ENCODE data around the gene CAMK2D. TPM values are rescaled to one million over a fixed set of nuclear protein-coding genes. Genes with fewer than 3 reads are reported as not detected.

Gene CAMK2D
- total and polyA plus RNA-seq, 2 experiments from 2014 or later = 36.8 to 99.1 TPM

- TF ChIP-seq, protein P1, sequence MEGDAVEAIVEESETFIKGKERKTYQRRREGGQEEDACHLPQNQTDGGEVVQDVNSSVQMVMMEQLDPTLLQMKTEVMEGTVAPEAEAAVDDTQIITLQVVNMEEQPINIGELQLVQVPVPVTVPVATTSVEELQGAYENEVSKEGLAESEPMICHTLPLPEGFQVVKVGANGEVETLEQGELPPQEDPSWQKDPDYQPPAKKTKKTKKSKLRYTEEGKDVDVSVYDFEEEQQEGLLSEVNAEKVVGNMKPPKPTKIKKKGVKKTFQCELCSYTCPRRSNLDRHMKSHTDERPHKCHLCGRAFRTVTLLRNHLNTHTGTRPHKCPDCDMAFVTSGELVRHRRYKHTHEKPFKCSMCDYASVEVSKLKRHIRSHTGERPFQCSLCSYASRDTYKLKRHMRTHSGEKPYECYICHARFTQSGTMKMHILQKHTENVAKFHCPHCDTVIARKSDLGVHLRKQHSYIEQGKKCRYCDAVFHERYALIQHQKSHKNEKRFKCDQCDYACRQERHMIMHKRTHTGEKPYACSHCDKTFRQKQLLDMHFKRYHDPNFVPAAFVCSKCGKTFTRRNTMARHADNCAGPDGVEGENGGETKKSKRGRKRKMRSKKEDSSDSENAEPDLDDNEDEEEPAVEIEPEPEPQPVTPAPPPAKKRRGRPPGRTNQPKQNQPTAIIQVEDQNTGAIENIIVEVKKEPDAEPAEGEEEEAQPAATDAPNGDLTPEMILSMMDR (IDR thresholded peaks at IDR 0.05; ENCODE audit: poor library complexity) = no peak
- TF ChIP-seq EZH2 (IDR thresholded peaks at IDR 0.05; ENCODE audit: borderline replicate concordance) (no peak), EZH2phosphoT487 (IDR thresholded peaks at IDR 0.05; ENCODE audit: low read depth, severe bottlenecking, unreplicated experiment) (no peak)
- no peak for DNase-seq (ENCODE audit: low spot score)
- no peaks in the 10 kb centered on the region for H3K9me2 ChIP-seq (replicated peaks; ENCODE audit: insufficient read depth)
- no peaks in the 10 kb centered on the region for H3K36me3 ChIP-seq (replicated peaks; ENCODE audit: insufficient read depth, low read depth)
- peaks cover 24% of the 10 kb centered on the region for H3K4me1 ChIP-seq (ENCODE audit: insufficient read depth)
- H3K9me3 ChIP-seq (ENCODE audit: low read depth) = no peaks in the 10 kb centered on the region
- WGBS (ENCODE audit: low lambda C conversion rate, missing lambda C conversion rate) = 78% methylated on average over 2 of the region's 2 CpGs
- H3K79me2 ChIP-seq = no peaks in the 10 kb centered on the region
- H3K27me3 ChIP-seq = no peaks in the 10 kb centered on the region
- H3K4me3 ChIP-seq = no peak overlapping the region
- no peaks in the 10 kb centered on the region for H4K20me1 ChIP-seq (ENCODE audit: insufficient read depth, poor library complexity, severe bottlenecking)
- H3K4me2 ChIP-seq = peak overlapping the region; percentile 23
- peak overlapping the region; percentile 85 for H3K27ac ChIP-seq
- no peak overlapping the region for H2AFZ ChIP-seq
Observed at GRCh38 chr4:113467581-113467980, 294.0 kb downstream of the CAMK2D start.

DNA sequence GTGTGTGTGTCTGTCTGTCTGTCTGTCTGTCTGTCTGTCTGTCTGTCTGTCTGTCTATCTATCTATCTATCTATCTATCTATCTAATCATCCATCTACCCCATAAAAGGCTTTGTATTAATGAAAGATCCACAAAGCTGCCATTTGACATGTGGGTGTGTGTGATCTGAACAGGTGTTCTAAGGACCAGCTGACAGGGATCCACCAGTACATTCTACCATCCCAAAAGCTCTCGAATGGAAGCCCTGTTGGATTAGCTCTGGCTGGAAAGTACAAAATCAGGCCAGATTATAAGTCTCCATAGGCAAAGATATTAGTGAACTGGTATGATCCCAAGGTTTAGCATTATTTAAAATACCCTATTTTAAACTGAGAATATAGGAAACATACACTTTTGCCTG is 299.3 kb downstream of the CAMK2D start:
- WGBS (ENCODE audit: low lambda C conversion rate, missing lambda C conversion rate) = 97% methylated on average over 1 of the region's 1 CpG
- H4K20me1 ChIP-seq (ENCODE audit: insufficient read depth, poor library complexity, severe bottlenecking) = no peaks in the 10 kb centered on the region
- no peaks in the 10 kb centered on the region for H3K79me2 ChIP-seq
- no peak for DNase-seq (ENCODE audit: low spot score)
- TF ChIP-seq EZH2 (IDR thresholded peaks at IDR 0.05; ENCODE audit: borderline replicate concordance) (no peak), EZH2phosphoT487 (IDR thresholded peaks at IDR 0.05; ENCODE audit: low read depth, severe bottlenecking, unreplicated experiment) (no peak)
- TF ChIP-seq, protein P1 (IDR thresholded peaks at IDR 0.05; ENCODE audit: poor library complexity) = no peak
- no peaks in the 10 kb centered on the region for H3K27me3 ChIP-seq
- H3K9me2 ChIP-seq (replicated peaks; ENCODE audit: insufficient read depth) = no peaks in the 10 kb centered on the region
- no peaks in the 10 kb centered on the region for H3K36me3 ChIP-seq (replicated peaks; ENCODE audit: insufficient read depth, low read depth)
- no peak overlapping the region for H2AFZ ChIP-seq
- H3K27ac ChIP-seq = no peak overlapping the region
- no peak overlapping the region for H3K4me2 ChIP-seq
- no peaks in the 10 kb centered on the region for H3K9me3 ChIP-seq (ENCODE audit: low read depth)
- H3K4me1 ChIP-seq (ENCODE audit: insufficient read depth) = peaks cover 3% of the 10 kb centered on the region
- H3K4me3 ChIP-seq = no peak overlapping the region

- TF ChIP-seq, protein P1 (IDR thresholded peaks at IDR 0.05; ENCODE audit: poor library complexity) = no peak
- TF ChIP-seq EZH2phosphoT487 (IDR thresholded peaks at IDR 0.05; ENCODE audit: low read depth, severe bottlenecking, unreplicated experiment) (no peak), EZH2 (IDR thresholded peaks at IDR 0.05; ENCODE audit: borderline replicate concordance) (no peak)
- no peaks in the 10 kb centered on the region for H3K9me2 ChIP-seq (replicated peaks; ENCODE audit: insufficient read depth)
- no peaks in the 10 kb centered on the region for H3K36me3 ChIP-seq (replicated peaks; ENCODE audit: insufficient read depth, low read depth)
- H3K79me2 ChIP-seq = no peaks in the 10 kb centered on the region
- no peak overlapping the region for H3K4me3 ChIP-seq
- H2AFZ ChIP-seq = no peak overlapping the region
- no peaks in the 10 kb centered on the region for H3K27me3 ChIP-seq
- no peak for DNase-seq (ENCODE audit: low spot score)
- no peak overlapping the region for H3K4me2 ChIP-seq
- H4K20me1 ChIP-seq (ENCODE audit: insufficient read depth, poor library complexity, severe bottlenecking) = no peaks in the 10 kb centered on the region
- H3K9me3 ChIP-seq (ENCODE audit: low read depth) = no peaks in the 10 kb centered on the region
- H3K4me1 ChIP-seq (ENCODE audit: insufficient read depth) = no peaks in the 10 kb centered on the region
- no peak overlapping the region for H3K27ac ChIP-seq
Observed at GRCh38 chr4:113461281-113461680, 300.3 kb downstream of the CAMK2D start.

- Histone ChIP-seq H4K20me1 (ENCODE audit: insufficient read depth, poor library complexity, severe bottlenecking) (no peaks in the 10 kb centered on the region), H3K9me2 (replicated peaks; ENCODE audit: insufficient read depth) (no peaks in the 10 kb centered on the region), H3K4me1 (ENCODE audit: insufficient read depth) (no peaks in the 10 kb centered on the region), H3K27ac (no peak overlapping the region), H3K36me3 (replicated peaks; ENCODE audit: insufficient read depth, low read depth) (no peaks in the 10 kb centered on the region), H3K9me3 (ENCODE audit: low read depth) (no peaks in the 10 kb centered on the region), H3K79me2 (no peaks in the 10 kb centered on the region), H3K4me3 (no peak overlapping the region), H3K4me2 (no peak overlapping the region), H3K27me3 (no peaks in the 10 kb centered on the region), H2AFZ (no peak overlapping the region)
- TF ChIP-seq EZH2 (IDR thresholded peaks at IDR 0.05; ENCODE audit: borderline replicate concordance) = no peak
- no peak for TF ChIP-seq EZH2phosphoT487 (IDR thresholded peaks at IDR 0.05; ENCODE audit: low read depth, severe bottlenecking, unreplicated experiment)
- TF ChIP-seq, protein P1 (IDR thresholded peaks at IDR 0.05; ENCODE audit: poor library complexity) = no peak
- no peak for DNase-seq (ENCODE audit: low spot score)
Observed at GRCh38 chr4:113457886-113458285, 303.7 kb downstream of the CAMK2D start.

Measured in hepatocyte (in vitro differentiated cells).